Measurements from ENCODE around the gene CDC42BPA.

GRCh38 chr1:227082999-227083746 is 235.1 kb downstream of the CDC42BPA start:
- TF ChIP-seq EZH2phosphoT487 (IDR thresholded peaks at IDR 0.05; ENCODE audit: insufficient read depth, low read depth) (no peak), EZH2 (IDR thresholded peaks at IDR 0.05; ENCODE audit: insufficient read depth, poor library complexity, severe bottlenecking) (no peak)

All from GM23248 (cell line).